Naive thymus-derived CD8-positive, alpha-beta T cell (primary cell): ENCODE results near the gene PPM1M. TPM values are rescaled to one million over a fixed set of nuclear protein-coding genes. Genes with fewer than 3 reads are reported as not detected.

Experiments
- ATAC-seq, 2 donors: fragments of 150-1000 bp; cut with Tn5 transposase in 1 of 2; sonication (Bioruptor Pico), chemical (Tn5 transposase) in 1 of 2; 1 replicate in 1 of 2; 2 replicates in 1 of 2; pipeline ENCODE4 v1.10.0; 2021; ENCODE audit warnings: mild to moderate bottlenecking in 2 of 2, moderate library complexity in 2 of 2
- POLR2A ChIA-PET: fragments of 350-600 bp; sonication (Branson Sonifier 250); formaldehyde crosslinking; loops from one replicate; lab custom pipeline; 2021; ENCODE audit warnings: antibody characterized with exemption; lab: Charles Lee
- DNase-seq, 10 donors: peaks; one replicate each; pipeline versions ENCODE4 v3.0.0 to v3.0.0-alpha.2; 2020 to 2022
- H3K27ac Mint-ChIP-seq, 10 donors: one replicate each; pipeline ENCODE4 v1.8.0; 2020 to 2022; ENCODE audit warnings: mild to moderate bottlenecking in 10 of 10, mixed read lengths in 10 of 10, moderate library complexity in 4 of 10, inconsistent platforms in 1 of 10
- H3K27me3 Mint-ChIP-seq, 5 donors: one replicate each; pipeline ENCODE4 v1.8.0; 2021 to 2022; ENCODE audit warnings: mixed read lengths in 5 of 5
- H3K36me3 Mint-ChIP-seq, 3 donors: one replicate each; pipeline ENCODE4 v1.8.0; 2020 to 2022; ENCODE audit warnings: mixed read lengths in 3 of 3, mild to moderate bottlenecking in 2 of 3, inconsistent platforms in 1 of 3
- H3K4me1 Mint-ChIP-seq, 4 donors: one replicate each; pipeline ENCODE4 v1.8.0; 2021 to 2022; ENCODE audit warnings: mixed read lengths in 4 of 4
- H3K4me3 Mint-ChIP-seq, 10 donors: one replicate each; pipeline ENCODE4 v1.8.0; 2020 to 2022; ENCODE audit warnings: mild to moderate bottlenecking in 10 of 10, mixed read lengths in 10 of 10, moderate library complexity in 6 of 10, inconsistent platforms in 1 of 10
- H3K9me3 Mint-ChIP-seq, 9 donors: one replicate each; pipeline ENCODE4 v1.8.0; 2020 to 2022; ENCODE audit warnings: mixed read lengths in 9 of 9, mild to moderate bottlenecking in 3 of 9, inconsistent platforms in 1 of 9, moderate library complexity in 1 of 9
- polyA plus RNA-seq, 3 donors: library from polyadenylated mRNA; unstranded; fragments of 300-500 nt; fragmentation: Illumina TruSeq; gene quantifications; one replicate each; pipeline ENCODE4 v1.2.3, GENCODE V29; 2021
- total RNA-seq, 8 experiments: library from RNA in 2 of 8; stranded (reverse) in 2 of 8; gene quantifications; one replicate each; pipeline ENCODE4 v1.2.3 and lab custom pipeline; 2021 to 2026

PPM1M gene
- total and polyA plus RNA-seq, 5 experiments from 2014 or later: 68.0 to 172 (median 108) TPM

DNA sequence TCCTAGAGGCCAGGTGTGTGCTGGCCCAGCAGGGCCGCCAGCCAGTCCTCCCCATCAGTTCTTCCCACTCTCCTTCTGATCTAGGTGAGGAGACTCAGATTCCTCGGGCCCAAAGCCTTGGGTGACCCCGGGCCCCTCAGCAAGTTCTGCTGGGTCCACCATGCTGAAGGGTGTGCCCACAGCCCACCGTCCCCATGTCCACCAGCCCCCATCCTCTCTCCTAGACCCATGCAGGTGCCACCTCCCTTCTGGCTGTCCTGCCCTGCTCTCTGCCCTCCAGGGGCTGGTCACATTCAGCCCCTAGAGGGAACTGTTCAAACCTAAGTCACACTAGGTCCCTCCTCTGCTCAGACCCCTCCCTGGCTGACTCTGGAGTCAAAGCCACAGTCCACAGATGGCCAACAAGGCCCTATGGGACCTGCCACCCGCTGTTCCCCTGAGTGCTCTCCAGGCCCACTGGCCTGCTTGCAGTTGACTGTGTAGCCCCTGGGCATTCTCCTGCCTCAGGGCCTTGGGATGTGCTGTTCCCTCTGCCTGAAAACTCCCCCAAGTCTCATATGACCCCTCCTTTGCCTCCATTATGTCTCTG is 19.2 kb upstream of the PPM1M start:
- ATAC-seq: no peak
- peak overlapping the region; percentile 73 to 96 (median 90) for H3K27ac Mint-ChIP-seq
- POLR2A ChIA-PET: interaction anchor here (1.0 to 58.8 kb wide), 4 partner anchors 9 to 110 kb away, joined by 3 to 1841 read pairs (median 728); partner anchors contain the start of genes GLYCTK, PPM1M, TWF2 and WDR82
- no peaks in the 10 kb centered on the region for H3K27me3 Mint-ChIP-seq
- DNase-seq: peak in 1 of 10 donors; percentile 55
- H3K4me3 Mint-ChIP-seq: peak overlapping the region; percentile 30 to 89 (median 65)
- H3K36me3 Mint-ChIP-seq: peaks cover 0 to 28% (median 0%) of the 10 kb centered on the region in 3 donors
- H3K4me1 Mint-ChIP-seq: peaks cover 37 to 76% (median 62%) of the 10 kb centered on the region in 4 donors
- H3K9me3 Mint-ChIP-seq: no peaks in the 10 kb centered on the region

DNA sequence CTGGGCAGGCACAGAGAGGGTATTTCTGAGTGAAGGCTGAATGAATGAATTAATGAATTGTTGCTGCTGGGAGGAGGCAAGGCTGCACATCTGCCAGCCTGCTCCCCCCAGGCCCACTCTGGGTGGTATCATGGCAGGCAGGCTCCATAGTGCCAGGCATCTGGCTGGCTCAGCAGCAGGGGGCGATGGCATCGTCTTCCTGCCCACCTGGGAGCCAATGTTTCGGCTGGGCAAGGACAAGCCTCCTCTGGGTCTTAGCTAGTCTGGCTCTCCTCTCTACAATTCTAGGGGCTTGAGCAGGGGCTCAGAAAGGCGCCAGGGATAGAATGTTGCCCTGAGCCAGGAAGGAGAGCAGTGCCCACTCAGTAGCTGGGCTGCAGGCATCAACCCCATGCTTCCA is 18.4 kb upstream of the PPM1M start:
- peaks cover 41 to 75% (median 62%) of the 10 kb centered on the region in 4 donors for H3K4me1 Mint-ChIP-seq
- peak overlapping the region in 4 of 10 donors; percentile 30 to 89 (median 67) for H3K4me3 Mint-ChIP-seq
- ATAC-seq: no peak
- no peaks in the 10 kb centered on the region for H3K27me3 Mint-ChIP-seq
- peak overlapping the region; percentile 73 to 96 (median 90) for H3K27ac Mint-ChIP-seq
- peaks cover 0 to 33% (median 3%) of the 10 kb centered on the region in 3 donors for H3K36me3 Mint-ChIP-seq
- POLR2A ChIA-PET: interaction anchor here (1.0 to 58.8 kb wide), 3 partner anchors 10 to 57 kb away, joined by 3 to 1841 read pairs (median 1452); partner anchors contain the start of genes GLYCTK, PPM1M, TWF2 and WDR82
- DNase-seq: peak in 1 of 10 donors; percentile 59
- H3K9me3 Mint-ChIP-seq: no peaks in the 10 kb centered on the region

DNA sequence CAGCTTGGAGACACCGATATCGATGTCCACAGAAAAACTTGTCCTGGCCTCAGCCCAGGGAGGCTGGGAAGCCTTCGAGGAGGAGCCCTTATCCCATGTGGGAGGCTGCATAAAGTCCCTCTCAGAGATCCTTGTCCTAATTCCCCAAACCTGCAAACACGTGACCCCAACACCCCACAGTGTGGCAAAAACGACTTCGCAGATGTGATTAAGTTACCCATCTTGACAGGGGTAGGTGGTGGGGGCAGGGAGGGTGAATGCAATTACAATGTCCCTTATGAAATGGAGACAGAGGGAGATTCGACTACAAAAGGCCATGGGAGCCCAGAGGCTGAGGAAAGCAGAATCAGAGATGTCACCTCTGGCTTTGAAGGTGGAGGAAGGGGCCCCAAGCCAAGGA is 17.8 kb upstream of the PPM1M start:
- POLR2A ChIA-PET: interaction anchor here (43.1 to 58.8 kb wide), 2 partner anchors 23 to 56 kb away, joined by 1452 to 1841 read pairs; partner anchors contain the start of genes GLYCTK, PPM1M, TWF2 and WDR82
- no peaks in the 10 kb centered on the region for H3K9me3 Mint-ChIP-seq
- H3K36me3 Mint-ChIP-seq: peaks cover 0 to 38% (median 3%) of the 10 kb centered on the region in 3 donors
- ATAC-seq (no peak), DNase-seq (peak in 1 of 10 donors; percentile 31)
- no peak overlapping the region for H3K4me3 Mint-ChIP-seq
- H3K27ac Mint-ChIP-seq: peak overlapping the region in 9 of 10 donors; percentile 19 to 90 (median 66)
- H3K27me3 Mint-ChIP-seq: no peaks in the 10 kb centered on the region
- peaks cover 41 to 75% (median 62%) of the 10 kb centered on the region in 4 donors for H3K4me1 Mint-ChIP-seq

DNA sequence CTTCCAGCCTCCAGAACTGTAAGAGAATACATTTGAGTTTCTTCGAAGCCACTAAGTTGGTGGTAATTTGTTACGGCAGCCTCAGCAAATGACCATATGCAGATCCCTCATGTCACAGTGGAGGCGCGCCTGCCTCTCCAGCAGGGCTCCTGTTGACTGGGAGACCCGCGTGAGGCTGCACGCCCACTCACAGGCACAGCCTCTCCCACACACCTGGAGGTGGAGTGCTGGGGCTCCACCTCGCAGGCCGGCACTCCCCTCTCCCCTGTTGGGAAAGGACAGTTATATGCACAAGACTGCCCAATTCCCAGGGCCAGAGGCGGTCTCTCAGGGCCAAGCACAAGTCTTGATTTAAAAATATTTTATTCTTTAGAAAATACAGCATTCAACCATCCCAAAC is 17.3 kb upstream of the PPM1M start:
- ATAC-seq (no peak), DNase-seq (peak in 1 of 10 donors; percentile 45)
- Mint-ChIP-seq H3K4me1 (peaks cover 40 to 75% (median 60%) of the 10 kb centered on the region in 4 donors), H3K9me3 (no peaks in the 10 kb centered on the region), H3K36me3 (peaks cover 0 to 40% (median 3%) of the 10 kb centered on the region in 3 donors), H3K27ac (peak overlapping the region in 7 of 10 donors; percentile 12 to 90 (median 61)), H3K27me3 (no peaks in the 10 kb centered on the region), H3K4me3 (no peak overlapping the region)
- POLR2A ChIA-PET: interaction anchor here (43.1 to 58.8 kb wide), 3 partner anchors 9 to 55 kb away, joined by 1452 to 1841 read pairs (median 1452); partner anchors contain the start of genes GLYCTK, PPM1M, TLR9 and TWF2

DNA sequence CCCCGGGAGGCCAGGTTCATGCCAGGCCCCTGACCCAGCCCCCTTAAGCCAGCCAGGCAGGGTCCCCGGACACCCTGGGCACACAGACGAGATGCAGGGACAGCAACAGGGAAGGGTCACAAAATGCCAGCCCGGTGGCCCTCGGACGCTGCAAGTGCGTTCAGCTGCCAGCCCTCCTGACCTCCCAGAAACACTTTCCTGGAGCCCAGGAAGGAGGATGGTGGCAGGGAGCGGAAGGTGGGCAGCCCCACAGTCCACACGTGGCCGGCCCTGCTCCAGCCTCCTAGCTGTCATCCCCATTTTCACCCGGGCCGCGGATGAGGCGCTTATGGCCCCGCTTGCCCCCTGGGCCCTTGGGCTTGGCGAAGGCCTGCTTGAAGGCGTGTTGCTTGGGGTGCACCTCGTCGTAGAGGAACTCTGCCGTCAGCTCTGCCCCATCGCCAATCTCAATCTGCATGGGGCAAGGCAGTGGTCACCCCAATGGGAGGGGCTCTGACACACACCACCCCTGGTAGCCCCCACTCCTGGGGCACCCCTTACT is 16.7 kb upstream of the PPM1M start:
- no peaks in the 10 kb centered on the region for H3K9me3 Mint-ChIP-seq
- H3K4me1 Mint-ChIP-seq: peaks cover 35 to 74% (median 58%) of the 10 kb centered on the region in 4 donors
- no peaks in the 10 kb centered on the region for H3K27me3 Mint-ChIP-seq
- ATAC-seq (no peak), DNase-seq (peak in 1 of 10 donors; percentile 50)
- POLR2A ChIA-PET: interaction anchor here (0.6 to 58.8 kb wide), 4 partner anchors 8 to 219 kb away, joined by 5 to 1841 read pairs (median 1452); partner anchors contain the start of genes GLYCTK, PPM1M, TLR9 and TWF2
- no peak overlapping the region for H3K4me3 Mint-ChIP-seq
- H3K36me3 Mint-ChIP-seq: peaks cover 0 to 46% (median 3%) of the 10 kb centered on the region in 3 donors
- peak overlapping the region in 2 of 10 donors; percentile 5 to 43 for H3K27ac Mint-ChIP-seq

DNA sequence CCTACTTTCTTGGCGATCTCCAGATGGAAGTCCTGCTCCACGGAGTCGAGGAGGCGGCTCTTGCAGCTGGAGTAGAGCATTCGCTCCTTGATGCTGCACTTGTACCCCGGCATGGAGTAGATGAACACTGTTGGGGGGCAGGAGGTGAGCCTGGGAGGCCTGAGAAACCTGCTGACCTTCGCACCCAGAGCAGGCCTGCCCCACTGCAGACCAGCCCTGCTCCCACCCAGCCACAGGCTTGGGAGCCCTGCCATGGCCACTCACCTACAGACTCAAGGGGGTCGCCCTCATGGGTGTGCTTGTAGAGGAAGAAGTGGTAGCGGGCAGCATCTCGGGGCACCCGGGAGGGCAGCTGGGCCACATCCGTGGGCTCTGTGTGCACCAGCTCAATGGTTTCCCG is 15.9 kb upstream of the PPM1M start:
- Mint-ChIP-seq H3K4me1 (peaks cover 33 to 74% (median 58%) of the 10 kb centered on the region in 4 donors), H3K27me3 (no peaks in the 10 kb centered on the region), H3K36me3 (peaks cover 0 to 53% (median 3%) of the 10 kb centered on the region in 3 donors), H3K9me3 (no peaks in the 10 kb centered on the region), H3K4me3 (no peak overlapping the region), H3K27ac (peak overlapping the region in 3 of 10 donors; percentile 11 to 44 (median 43))
- POLR2A ChIA-PET: interaction anchor here (0.6 to 58.8 kb wide), 4 partner anchors 8 to 218 kb away, joined by 5 to 1841 read pairs (median 1452); partner anchors contain the start of genes GLYCTK, PPM1M, TLR9 and TWF2
- DNase-seq (peak in 1 of 10 donors; percentile 21), ATAC-seq (no peak)

DNA sequence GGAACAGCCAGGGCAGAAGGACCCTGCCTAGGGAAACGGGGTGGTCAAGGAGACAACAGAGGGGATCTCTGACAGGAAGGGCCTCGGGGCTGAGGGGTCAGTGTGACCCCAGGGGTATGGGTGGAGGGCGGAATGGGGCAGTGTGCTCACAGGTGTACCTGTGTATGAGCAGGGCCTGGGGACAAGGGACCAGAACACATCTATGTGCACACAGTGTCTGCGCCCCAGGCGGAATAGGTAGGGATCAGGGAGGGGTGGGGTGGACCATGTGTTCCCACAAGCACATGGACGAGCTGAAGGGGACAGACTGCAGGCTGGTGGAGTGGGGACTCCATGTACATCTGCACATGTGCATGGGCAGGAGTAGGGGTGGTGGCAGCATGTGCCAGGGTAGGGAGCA is 15.1 kb upstream of the PPM1M start:
- Mint-ChIP-seq H3K4me1 (peaks cover 32 to 75% (median 57%) of the 10 kb centered on the region in 4 donors), H3K36me3 (peaks cover 0 to 56% (median 3%) of the 10 kb centered on the region in 3 donors), H3K9me3 (no peaks in the 10 kb centered on the region), H3K27me3 (no peaks in the 10 kb centered on the region), H3K4me3 (peak overlapping the region in 2 of 10 donors; percentile 5 to 19), H3K27ac (peak overlapping the region; percentile 13 to 93 (median 70))
- no peak for ATAC-seq
- DNase-seq: peak in 1 of 10 donors; percentile 60
- POLR2A ChIA-PET: interaction anchor here (2.9 to 58.8 kb wide), 4 partner anchors 7 to 109 kb away, joined by 31 to 1841 read pairs (median 1452); partner anchors contain the start of genes GLYCTK, PPM1M, TLR9 and TWF2

DNA sequence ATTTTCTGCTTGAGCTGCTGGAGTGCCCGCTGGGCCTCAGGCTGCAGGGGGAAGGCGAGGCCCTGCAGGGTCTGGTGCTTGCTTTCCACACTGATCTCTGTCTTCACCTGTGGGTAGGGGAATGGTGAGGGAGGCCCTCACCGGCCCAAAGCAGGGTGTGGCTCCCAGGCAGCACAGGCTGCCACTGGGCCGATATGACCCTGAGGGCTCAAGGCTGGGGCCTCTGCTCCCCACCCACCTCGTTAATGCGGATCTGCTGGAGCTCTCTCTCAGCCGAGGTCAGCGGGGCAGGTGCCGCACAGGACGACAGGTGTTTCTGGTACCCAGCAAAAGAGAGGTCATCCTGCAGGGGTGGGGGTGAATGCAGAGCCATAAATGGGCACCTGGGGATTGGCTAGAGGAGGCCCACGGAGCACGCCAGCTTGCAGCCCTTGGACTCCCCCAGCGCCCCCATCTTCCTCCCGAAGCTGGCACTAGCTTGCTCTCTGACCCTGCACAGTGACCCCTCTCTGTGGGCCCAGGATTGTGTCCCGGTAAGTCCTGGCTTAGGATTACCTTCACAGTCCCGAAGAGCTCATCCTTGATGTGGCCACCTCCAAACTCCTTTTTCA is 14.6 kb upstream of the PPM1M start:
- ATAC-seq: no peak
- peaks cover 30 to 75% (median 57%) of the 10 kb centered on the region in 4 donors for H3K4me1 Mint-ChIP-seq
- peak overlapping the region in 3 of 10 donors; percentile 60 to 83 (median 72) for H3K4me3 Mint-ChIP-seq
- POLR2A ChIA-PET: interaction anchor here (2.9 to 58.8 kb wide), 4 partner anchors 6 to 108 kb away, joined by 31 to 1841 read pairs (median 1452); partner anchors contain the start of genes GLYCTK, PPM1M, TLR9 and TWF2
- no peaks in the 10 kb centered on the region for H3K9me3 Mint-ChIP-seq
- DNase-seq: peak in 1 of 10 donors; percentile 50
- no peaks in the 10 kb centered on the region for H3K27me3 Mint-ChIP-seq
- peaks cover 0 to 57% (median 3%) of the 10 kb centered on the region in 3 donors for H3K36me3 Mint-ChIP-seq
- H3K27ac Mint-ChIP-seq: peak overlapping the region in 8 of 10 donors; percentile 58 to 95 (median 92)

DNA sequence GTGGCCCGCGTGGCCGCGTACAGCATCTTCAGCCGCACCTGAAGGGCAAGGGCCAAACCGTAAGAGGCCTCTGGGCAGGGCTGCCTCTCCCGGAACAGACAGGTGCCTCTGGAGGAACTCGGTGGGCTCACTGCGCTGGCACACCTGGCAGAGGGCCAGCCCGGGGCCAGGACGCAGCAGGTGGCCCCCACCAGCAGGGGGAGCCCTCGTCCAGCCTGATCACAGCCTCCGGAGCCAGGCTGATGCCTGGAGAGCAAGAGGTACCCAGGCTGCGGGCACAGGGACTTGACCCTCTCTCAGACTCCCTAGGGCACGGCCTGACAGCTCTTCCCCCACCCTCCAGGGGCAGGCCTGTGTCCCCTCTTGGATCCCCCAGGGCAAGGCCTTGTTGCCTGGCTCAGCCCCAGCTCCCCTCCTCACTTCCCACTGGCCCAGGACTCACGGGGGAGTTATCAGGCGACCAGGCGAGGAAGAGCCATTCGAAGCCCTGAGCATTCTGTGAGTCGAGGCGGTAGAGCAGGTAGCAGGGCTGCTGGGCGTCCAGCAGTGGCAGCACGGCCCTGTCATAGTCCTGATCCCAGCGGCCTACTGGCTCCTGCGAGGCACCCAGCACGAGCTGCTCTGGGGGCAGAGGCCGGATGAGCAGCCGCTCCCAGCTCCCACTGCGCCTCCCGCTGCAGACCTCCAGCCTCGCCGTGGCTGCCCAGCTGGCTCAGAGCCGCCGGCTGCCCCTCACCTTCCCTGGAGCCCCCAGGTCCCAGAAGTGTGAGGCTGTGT is 13.9 kb upstream of the PPM1M start:
- Mint-ChIP-seq H3K27me3 (no peaks in the 10 kb centered on the region), H3K36me3 (peaks cover 0 to 60% (median 3%) of the 10 kb centered on the region in 3 donors), H3K4me1 (peaks cover 25 to 75% (median 57%) of the 10 kb centered on the region in 4 donors), H3K4me3 (peak overlapping the region; percentile 39 to 83 (median 62)), H3K27ac (peak overlapping the region; percentile 40 to 95 (median 92)), H3K9me3 (no peaks in the 10 kb centered on the region)
- POLR2A ChIA-PET: interaction anchor here (0.6 to 58.8 kb wide), 6 partner anchors 6 to 108 kb away, joined by 4 to 1841 read pairs (median 742); partner anchors contain the start of genes GLYCTK, PPM1M, TLR9 and TWF2
- DNase-seq (peak; percentile 81 to 99 (median 90)), ATAC-seq (peak; percentile 83 to 87)

DNA sequence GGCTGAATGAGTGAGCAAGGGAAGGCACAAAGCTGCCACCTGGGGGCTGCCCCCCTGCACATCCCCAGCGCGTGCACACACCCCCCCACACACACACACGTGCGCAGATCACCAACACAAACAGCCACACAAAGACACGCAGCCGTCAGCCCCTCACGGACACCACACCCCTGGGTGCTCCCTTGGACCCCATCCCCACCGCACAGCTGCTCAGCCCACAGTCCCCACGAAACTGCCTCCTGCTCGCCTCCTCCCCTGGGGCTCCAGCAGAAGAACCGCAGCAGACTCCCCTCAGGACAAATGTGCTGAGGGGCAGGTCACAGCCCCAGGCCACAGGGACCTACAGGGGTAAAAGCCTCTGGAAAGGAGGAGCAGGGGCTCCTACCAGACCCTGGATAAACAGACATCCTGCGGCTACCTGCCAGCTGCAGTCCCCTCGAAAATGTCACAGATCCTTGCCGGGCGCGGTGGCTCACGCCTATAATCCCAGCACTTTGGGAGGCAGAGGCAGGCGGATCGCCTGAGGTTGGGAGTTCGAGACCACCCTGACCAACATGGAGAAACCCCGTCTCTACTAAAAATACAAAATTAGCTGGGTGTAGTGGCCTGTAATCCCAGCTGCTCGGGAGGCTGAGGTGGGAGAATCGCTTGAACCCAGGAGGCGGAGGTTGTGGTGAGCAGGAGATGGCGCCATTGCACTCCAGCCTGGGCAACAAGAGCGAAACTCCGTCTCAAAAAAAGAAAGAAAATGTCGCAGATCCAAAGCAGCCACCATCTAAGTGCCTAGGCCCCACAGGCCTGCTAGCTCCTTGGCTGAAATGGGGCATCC is 13.1 kb upstream of the PPM1M start:
- H3K27me3 Mint-ChIP-seq: no peaks in the 10 kb centered on the region
- H3K4me3 Mint-ChIP-seq: peak overlapping the region in 8 of 10 donors; percentile 24 to 74 (median 52)
- ATAC-seq (peak; percentile 25 to 31), DNase-seq (peak in 5 of 10 donors; percentile 29 to 63 (median 56))
- peaks cover 25 to 74% (median 59%) of the 10 kb centered on the region in 4 donors for H3K4me1 Mint-ChIP-seq
- H3K27ac Mint-ChIP-seq: peak overlapping the region; percentile 58 to 93 (median 88)
- POLR2A ChIA-PET: interaction anchor here (0.6 to 58.8 kb wide), 6 partner anchors 5 to 107 kb away, joined by 4 to 1841 read pairs (median 742); partner anchors contain the start of genes GLYCTK, PPM1M, TLR9 and TWF2
- H3K9me3 Mint-ChIP-seq: no peaks in the 10 kb centered on the region
- peaks cover 0 to 57% (median 3%) of the 10 kb centered on the region in 3 donors for H3K36me3 Mint-ChIP-seq
